ENCODE measurements around the gene IGFN1.

The IGFN1 gene

GRCh38 chr1:201264072-201264471 is 73.4 kb downstream of the IGFN1 start:
- no peak for TF ChIP-seq CTCF (IDR thresholded peaks at IDR 0.05; ENCODE audit: control insufficient read depth, extremely low read depth, insufficient read depth)
- H3K4me3 ChIP-seq (ENCODE audit: low read depth, low read length): no peak overlapping the region
- DNase-seq (ENCODE audit: low read depth): no peak

GRCh38 chr1:201264554-201264953 is 73.9 kb downstream of the IGFN1 start:
- no peak for DNase-seq (ENCODE audit: low read depth)
- TF ChIP-seq CTCF (IDR thresholded peaks at IDR 0.05; ENCODE audit: control insufficient read depth, extremely low read depth, insufficient read depth): no peak
- H3K4me3 ChIP-seq (ENCODE audit: low read depth, low read length): no peak overlapping the region

- H3K4me3 ChIP-seq (ENCODE audit: low read depth, low read length): no peak overlapping the region
- no peak for DNase-seq (ENCODE audit: low read depth)
- TF ChIP-seq CTCF (IDR thresholded peaks at IDR 0.05; ENCODE audit: control insufficient read depth, extremely low read depth, insufficient read depth): no peak
Measured at GRCh38 chr1:201265756-201266155, 75.1 kb downstream of the IGFN1 start.

- no peak for TF ChIP-seq CTCF (IDR thresholded peaks at IDR 0.05; ENCODE audit: control insufficient read depth, extremely low read depth, insufficient read depth)
- no peak overlapping the region for H3K4me3 ChIP-seq (ENCODE audit: low read depth, low read length)
- no peak for DNase-seq (ENCODE audit: low read depth)
Measured at GRCh38 chr1:201266276-201266675, 75.7 kb downstream of the IGFN1 start.

- H3K4me3 ChIP-seq (ENCODE audit: low read depth, low read length): no peak overlapping the region
- DNase-seq (ENCODE audit: low read depth): peak; percentile 75
- no peak for TF ChIP-seq CTCF (IDR thresholded peaks at IDR 0.05; ENCODE audit: control insufficient read depth, extremely low read depth, insufficient read depth)
Measured at GRCh38 chr1:201266774-201267173, 76.2 kb downstream of the IGFN1 start.

- TF ChIP-seq CTCF (IDR thresholded peaks at IDR 0.05; ENCODE audit: control insufficient read depth, extremely low read depth, insufficient read depth): no peak
- no peak for DNase-seq (ENCODE audit: low read depth)
- H3K4me3 ChIP-seq (ENCODE audit: low read depth, low read length): no peak overlapping the region
Measured at GRCh38 chr1:201267481-201268229, 77.0 kb downstream of the IGFN1 start.

GRCh38 chr1:201268604-201269151 is 78.1 kb downstream of the IGFN1 start:
- no peak for TF ChIP-seq CTCF (IDR thresholded peaks at IDR 0.05; ENCODE audit: control insufficient read depth, extremely low read depth, insufficient read depth)
- no peak overlapping the region for H3K4me3 ChIP-seq (ENCODE audit: low read depth, low read length)
- DNase-seq (ENCODE audit: low read depth): no peak

All from LNCaP clone FGC (cell line).